GM12878 (cell line): ENCODE data around the gene SEMA5B. TPM values are rescaled to one million over a fixed set of nuclear protein-coding genes. Genes with fewer than 3 reads are reported as not detected.

Experiments used
- ATAC-seq: fragments of 200-7000 bp; cut with Tn5 transposase; 3 replicates; pipeline ENCODE4 v1.9.1; 2020; ENCODE audit warnings: mild to moderate bottlenecking, moderate library complexity
- BruUV-seq: library from RNA; stranded (reverse); fragments of 400-500 nt; replicated peaks from 2 replicates; lab custom pipeline; 2021; lab: Mats Ljungman, UMichigan
- CTCF ChIA-PET: fragments of 300-600 bp; sonication (Branson Sonifier 250); formaldehyde crosslinking; extraction: SDS; loops from one replicate; lab custom pipeline; 2021; ENCODE audit warnings: inconsistent platforms; lab: Yijun Ruan, JAX
- POLR2A ChIA-PET: fragments of 350-600 bp; formaldehyde crosslinking; extraction: SDS; loops from one replicate; lab custom pipeline; 2021; ENCODE audit warnings: inconsistent platforms; lab: Charles Lee
- RAD21 ChIA-PET: fragments of 300-600 bp; sonication (Branson Sonifier 250); formaldehyde crosslinking; loops from one replicate; lab custom pipeline; 2023; ENCODE audit warnings: antibody characterized with exemption; ENCODE audit not compliant: unreplicated experiment; lab: Charles Lee
- SMC1A ChIA-PET: fragments of 300-600 bp; sonication (Branson Sonifier 250); formaldehyde crosslinking; loops from one replicate; lab custom pipeline; 2023; ENCODE audit not compliant: unreplicated experiment, uncharacterized antibody; lab: Charles Lee
- DNase-seq: peaks from one replicate; pipeline ENCODE4 v3.0.0-alpha.2; 2011; ENCODE audit warnings: low read depth, low spot score
- FAIRE-seq: peaks from 3 replicates; lab custom pipeline; 2011; peaks lifted over from hg19 to GRCh38; lab: Jason Lieb, UNC
- H2AFZ ChIP-seq: 2 replicates; pipeline ENCODE4 v1.6.0; 2011; ENCODE audit warnings: low read depth, low read length, control low read depth; ENCODE audit not compliant: control insufficient read depth
- H3K27ac ChIP-seq: 2 replicates; pipeline ENCODE4 v1.5.1; 2011; ENCODE audit warnings: control low read depth; ENCODE audit not compliant: control insufficient read depth, insufficient read depth
- H3K27me3 ChIP-seq, 2 experiments: replicated peaks in 1 of 2; 2 replicates each; pipeline versions ENCODE4 v1.6.0 to v1.6.1; 2011; ENCODE audit warnings: low read length in 1 of 2; ENCODE audit not compliant: control insufficient read depth in 2 of 2, insufficient read depth in 2 of 2
- H3K36me3 ChIP-seq, 2 experiments: 2 replicates each; pipeline ENCODE4 v1.5.1; 2011; ENCODE audit warnings: low read length in 1 of 2; ENCODE audit not compliant: control insufficient read depth in 2 of 2, insufficient read depth in 2 of 2
- H3K4me1 ChIP-seq: 2 replicates; pipeline ENCODE4 v1.6.1; 2011; ENCODE audit warnings: mild to moderate bottlenecking, low read length, moderate library complexity, mixed read lengths; ENCODE audit not compliant: control insufficient read depth, insufficient read depth
- H3K4me2 ChIP-seq: 2 replicates; pipeline ENCODE4 v1.6.0; 2011; ENCODE audit warnings: control low read depth; ENCODE audit not compliant: control insufficient read depth, insufficient read depth
- H3K4me3 ChIP-seq: fragments of 200-600 bp; sonication (generic); 2 replicates; pipeline ENCODE4 v1.5.1; 2016
- H3K79me2 ChIP-seq: 2 replicates; pipeline ENCODE4 v1.6.0; 2011; ENCODE audit warnings: low read length; ENCODE audit not compliant: control insufficient read depth, insufficient read depth
- H3K9ac ChIP-seq: 2 replicates; pipeline ENCODE4 v1.8.0; 2011; ENCODE audit warnings: low read length, control low read depth, mixed read lengths; ENCODE audit not compliant: control insufficient read depth, insufficient read depth
- H3K9me3 ChIP-seq: replicated peaks from 3 replicates; pipeline ENCODE4 v1.5.1; 2011; ENCODE audit warnings: mild to moderate bottlenecking, low read length; ENCODE audit not compliant: control insufficient read depth, insufficient read depth
- H4K20me1 ChIP-seq: 2 replicates; pipeline ENCODE4 v1.6.0; 2011; ENCODE audit not compliant: control insufficient read depth, insufficient read depth
- IRF4 ChIP-seq: IDR thresholded peaks from 2 replicates; pipeline ENCODE4 v1.6.1; 2011; ENCODE audit warnings: low read depth, low read length
- POLR2A ChIP-seq: IDR thresholded peaks from 2 replicates; pipeline ENCODE4 v1.6.1; 2011; ENCODE audit warnings: low read depth, mild to moderate bottlenecking, low read length
- POLR2AphosphoS2 ChIP-seq: IDR thresholded peaks from 2 replicates; pipeline ENCODE4 v1.6.1; 2011; ENCODE audit warnings: low read depth, mild to moderate bottlenecking, low read length, improper control_type of control experiment, moderate library complexity
- REST ChIP-seq: IDR thresholded peaks from 2 replicates; pipeline ENCODE4 v1.6.1; 2012; ENCODE audit warnings: mild to moderate bottlenecking, low read depth, low read length
- RUNX3 ChIP-seq: IDR thresholded peaks from 2 replicates; pipeline ENCODE4 v1.6.1; 2012; ENCODE audit warnings: low read length, inconsistent platforms
- SKIL ChIP-seq: fragments of 450-650 bp; IDR thresholded peaks from 2 replicates; pipeline ENCODE4 v1.6.1; 2017; ENCODE audit warnings: mild to moderate bottlenecking, low read depth, inconsistent platforms; ENCODE audit not compliant: poor library complexity, severe bottlenecking
- SPI1 ChIP-seq: IDR thresholded peaks from 2 replicates; pipeline ENCODE4 v1.6.1; 2011; ENCODE audit warnings: low read depth, mild to moderate bottlenecking, low read length, moderate library complexity, borderline replicate concordance; ENCODE audit not compliant: insufficient read depth
- WGBS: methylation state at CpG from one replicate; pipeline ENCODE4 v1.1.6; 2016; ENCODE audit warnings: low lambda C conversion rate; ENCODE audit not compliant: insufficient replicate concordance, insufficient coverage; ENCODE audit errors: missing lambda C conversion rate; 5-methylcytosine and 5-hydroxymethylcytosine counted together
- in situ Hi-C: fragments of 300-500 bp; cut with MboI; formaldehyde crosslinking; loops from 9 replicates; pipeline ENCODE4 v1.14.3; 2018; ENCODE audit warnings: mixed read lengths
- intact Hi-C: fragments of 100-400 bp; cut with micrococcal nuclease; formaldehyde crosslinking; loops from one replicate; pipeline ENCODE4 v1.14.2; 2022; ENCODE audit not compliant: unreplicated experiment
- polyA plus RNA-seq, 11 experiments: library from polyadenylated mRNA; depleted of rRNA in 4 of 11; unstranded in 6 of 11; stranded (reverse) in 5 of 11; fragments of >200 nt; fragmentation: Nextera tagmentation in 4 of 11; fragmentation: Illumina TruSeq in 1 of 11; extraction: Ambion mirVana in 4 of 11; extraction: Trizol in 1 of 11; gene quantifications; 1 replicate in 1 of 11; 2 replicates in 10 of 11; pipeline versions ENCODE4 v1.2.1 to v1.2.3, GENCODE V29; 2011 to 2016; ENCODE audit warnings: inconsistent platforms in 2 of 11, missing spikeins in 2 of 11, low read depth in 1 of 11
- total RNA-seq, 4 experiments: library from RNA; depleted of rRNA in 3 of 4; stranded (reverse); fragments of >200 nt in 3 of 4; fragmentation: Illumina TruSeq in 1 of 4; extraction: Trizol in 1 of 4; gene quantifications; 2 replicates each; pipeline versions ENCODE4 v1.2.1 to v1.2.3, GENCODE V29; 2013 to 2021

The SEMA5B gene
- total and polyA plus RNA-seq, 10 of the 15 experiments (the other 5 are each of a cell fraction or from before 2014, with no cell fraction given) = 0.05 TPM; not detected in 9

DNA sequence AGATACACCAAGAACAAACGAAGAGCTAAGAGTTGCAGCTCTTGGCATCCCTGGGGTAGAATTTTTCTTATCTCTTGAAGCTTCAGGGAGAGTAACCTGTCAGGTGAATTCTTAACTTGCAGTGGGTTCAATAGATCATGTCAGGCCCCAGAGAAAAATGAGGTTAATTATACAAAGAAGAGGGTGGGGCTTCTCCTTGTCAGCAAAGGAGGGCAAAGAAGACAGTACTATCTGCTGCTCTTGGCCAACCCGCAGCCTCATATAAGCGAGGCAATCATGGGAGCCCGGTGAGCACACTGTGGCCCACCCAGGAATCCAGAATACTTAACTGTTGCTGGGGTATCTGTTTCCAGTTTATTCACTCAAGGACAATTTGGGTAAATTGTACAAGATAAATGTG lies 110.2 kb downstream of the SEMA5B start (continued):
- no peak for TF ChIP-seq SKIL

GRCh38 chr3:122916580-122916979 lies 111.0 kb downstream of the SEMA5B start:
- Histone ChIP-seq H3K27ac (no peak overlapping the region), H3K9ac (no peak overlapping the region), H3K27me3 (peaks cover 4% of the 10 kb centered on the region in 2 experiments; a peak in 3 of 4 replicates), H3K79me2 (no peaks in the 10 kb centered on the region), H3K9me3 (no peaks in the 10 kb centered on the region), H3K4me3 (no peak overlapping the region), H3K36me3 (no peaks in the 10 kb centered on the region), H2AFZ (no peak overlapping the region), H4K20me1 (no peaks in the 10 kb centered on the region)
- FAIRE-seq = peak; percentile 92
- WGBS = 27% methylated on average over 6 of the region's 6 CpGs
- RAD21 ChIA-PET = no interaction called here
- intact Hi-C loops = no loop called here
- peak; percentile 67; the same call in 1 of the 2 replicates for TF ChIP-seq SPI1
- TF ChIP-seq IRF4 = 0 out of 2 replicates have a peak, but pooled peaks have one; percentile 34
- TF ChIP-seq RUNX3 = 0 out of 2 replicates have a peak, but pooled peaks have one; percentile 5
- TF ChIP-seq POLR2AphosphoS2 = no peak
- no peak for TF ChIP-seq POLR2A
- peak; percentile 71 for TF ChIP-seq REST
- TF ChIP-seq, all 136 proteins: peak for 4
- CTCF ChIA-PET = interaction anchor here (0.8 kb wide), 1 partner anchor 162 kb away, joined by 3 read pairs; no protein-coding TSS in a partner anchor
- POLR2A ChIA-PET = no interaction called here
- SMC1A ChIA-PET = interaction anchor here (0.5 to 1.3 kb wide), 2 partner anchors 206 to 462 kb away, joined by 3 read pairs; no protein-coding TSS in a partner anchor
- no TSS peak for BruUV-seq
- ATAC-seq = peak; percentile 82
- H3K4me1 ChIP-seq = peaks cover 2% of the 10 kb centered on the region; the same call in 1 of the 2 replicates
- in situ Hi-C loops = no loop called here
- no peak overlapping the region for H3K4me2 ChIP-seq
- no peak for DNase-seq
